Fibroblast of lung (primary cell): ENCODE measurements around the gene PXDN.

Experiments used
- CTCF ChIP-seq, 2 donors: IDR thresholded peaks in 1 of 2; conservative IDR thresholded peaks in 1 of 2; 1 replicate in 1 of 2; 2 replicates in 1 of 2; pipeline ENCODE4 v1.5.1; 2011 to 2012; ENCODE audit warnings: low read length in 2 of 2, control low read depth in 1 of 2, inconsistent platforms in 1 of 2, low read depth in 1 of 2, mild to moderate bottlenecking in 1 of 2
- EZH2 ChIP-seq: IDR thresholded peaks from 2 replicates; pipeline ENCODE4 v1.5.1; 2012; ENCODE audit warnings: low read length, control low read depth, mild to moderate bottlenecking; ENCODE audit errors: missing control alignments

- TF ChIP-seq CTCF (conservative IDR thresholded peaks at IDR 0.05 in 1 of 2, IDR thresholded peaks at IDR 0.05 in 1 of 2; ENCODE audit: low read depth in 1 of 2, low read length in 2 of 2) (no peak), EZH2 (no peak)
Observed at GRCh38 chr2:1781291-1782080, 37.2 kb upstream of the PXDN start.
